ENCODE results near the gene SMYD4. TPM values are rescaled to one million over a fixed set of nuclear protein-coding genes. Genes with fewer than 3 reads are reported as not detected.

Gene SMYD4
- total and polyA plus RNA-seq, 2 donors from 2014 or later: 3.4 to 12.2 TPM

DNA sequence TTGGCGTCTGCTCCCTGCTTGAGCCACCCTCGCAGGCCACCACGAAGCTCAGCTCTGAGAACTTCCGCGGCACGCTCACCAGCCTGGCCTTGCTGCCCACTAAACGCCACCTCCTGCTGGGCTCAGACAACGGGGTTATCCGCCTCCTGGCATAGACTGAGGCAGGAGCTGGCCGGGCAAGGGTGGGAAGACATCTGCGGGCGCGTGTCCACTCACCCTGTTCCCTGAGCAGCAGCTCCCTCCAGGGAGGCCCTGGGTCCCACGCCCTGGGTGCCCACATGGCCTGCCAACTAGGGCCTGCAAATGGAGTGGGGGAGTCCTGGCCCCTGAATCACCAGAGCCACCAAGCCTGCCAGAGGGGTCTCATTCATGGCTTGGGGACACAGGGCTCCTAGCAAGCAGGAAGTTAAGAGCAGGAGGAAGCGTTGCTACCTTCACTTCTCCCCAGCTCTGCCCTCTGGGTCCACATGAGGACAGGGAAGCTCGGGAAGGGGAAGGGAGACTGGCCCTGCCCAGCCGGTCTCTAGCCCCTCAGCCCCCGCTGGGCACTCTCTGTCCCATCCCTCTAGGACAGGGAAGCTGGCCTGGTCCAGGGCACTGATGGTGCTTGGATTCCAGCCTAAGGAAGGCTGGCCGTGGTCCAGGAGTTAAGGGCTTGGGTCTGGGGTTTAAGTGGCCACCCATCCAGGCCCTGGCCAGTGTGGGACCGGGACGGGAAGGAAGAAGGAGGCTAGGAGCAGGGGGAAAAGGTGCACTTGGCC is 92.0 kb downstream of the SMYD4 start:
- peak overlapping the region; percentile 76 to 83 for H3K27ac ChIP-seq (ENCODE audit: low read depth in 2 of 2, low read length in 2 of 2)
- intact Hi-C loops (cut with DNase I): no loop called here
- DNase-seq (no peak), FAIRE-seq (no peak)
- H3K4me3 ChIP-seq (ENCODE audit: low read length in 3 of 3): peak overlapping the region in 1 of 3 donors; percentile 35
- H3K9ac ChIP-seq (ENCODE audit: low read length in 3 of 3): peak overlapping the region in 1 of 3 donors; percentile 48
- H3K4me1 ChIP-seq (ENCODE audit: control insufficient read depth in 2 of 3, insufficient read depth in 2 of 3, low read depth in 1 of 3, low read length in 3 of 3): peaks cover 3 to 26% (median 10%) of the 10 kb centered on the region in 3 donors
- H3K9me3 ChIP-seq (ENCODE audit: control insufficient read depth in 2 of 3, insufficient read depth in 1 of 3, low read length in 3 of 3): no peaks in the 10 kb centered on the region
- H3K36me3 ChIP-seq (ENCODE audit: control insufficient read depth in 2 of 3, insufficient read depth in 3 of 3, low read length in 3 of 3): peaks cover 0 to 3% (median 3%) of the 10 kb centered on the region in 3 donors
- H3K27me3 ChIP-seq (ENCODE audit: control insufficient read depth, insufficient read depth, low read length): no peaks in the 10 kb centered on the region
- TF ChIP-seq, protein P1, sequence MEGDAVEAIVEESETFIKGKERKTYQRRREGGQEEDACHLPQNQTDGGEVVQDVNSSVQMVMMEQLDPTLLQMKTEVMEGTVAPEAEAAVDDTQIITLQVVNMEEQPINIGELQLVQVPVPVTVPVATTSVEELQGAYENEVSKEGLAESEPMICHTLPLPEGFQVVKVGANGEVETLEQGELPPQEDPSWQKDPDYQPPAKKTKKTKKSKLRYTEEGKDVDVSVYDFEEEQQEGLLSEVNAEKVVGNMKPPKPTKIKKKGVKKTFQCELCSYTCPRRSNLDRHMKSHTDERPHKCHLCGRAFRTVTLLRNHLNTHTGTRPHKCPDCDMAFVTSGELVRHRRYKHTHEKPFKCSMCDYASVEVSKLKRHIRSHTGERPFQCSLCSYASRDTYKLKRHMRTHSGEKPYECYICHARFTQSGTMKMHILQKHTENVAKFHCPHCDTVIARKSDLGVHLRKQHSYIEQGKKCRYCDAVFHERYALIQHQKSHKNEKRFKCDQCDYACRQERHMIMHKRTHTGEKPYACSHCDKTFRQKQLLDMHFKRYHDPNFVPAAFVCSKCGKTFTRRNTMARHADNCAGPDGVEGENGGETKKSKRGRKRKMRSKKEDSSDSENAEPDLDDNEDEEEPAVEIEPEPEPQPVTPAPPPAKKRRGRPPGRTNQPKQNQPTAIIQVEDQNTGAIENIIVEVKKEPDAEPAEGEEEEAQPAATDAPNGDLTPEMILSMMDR (IDR thresholded peaks at IDR 0.05; ENCODE audit: borderline replicate concordance, extremely low read depth, insufficient read depth): no peak

DNA sequence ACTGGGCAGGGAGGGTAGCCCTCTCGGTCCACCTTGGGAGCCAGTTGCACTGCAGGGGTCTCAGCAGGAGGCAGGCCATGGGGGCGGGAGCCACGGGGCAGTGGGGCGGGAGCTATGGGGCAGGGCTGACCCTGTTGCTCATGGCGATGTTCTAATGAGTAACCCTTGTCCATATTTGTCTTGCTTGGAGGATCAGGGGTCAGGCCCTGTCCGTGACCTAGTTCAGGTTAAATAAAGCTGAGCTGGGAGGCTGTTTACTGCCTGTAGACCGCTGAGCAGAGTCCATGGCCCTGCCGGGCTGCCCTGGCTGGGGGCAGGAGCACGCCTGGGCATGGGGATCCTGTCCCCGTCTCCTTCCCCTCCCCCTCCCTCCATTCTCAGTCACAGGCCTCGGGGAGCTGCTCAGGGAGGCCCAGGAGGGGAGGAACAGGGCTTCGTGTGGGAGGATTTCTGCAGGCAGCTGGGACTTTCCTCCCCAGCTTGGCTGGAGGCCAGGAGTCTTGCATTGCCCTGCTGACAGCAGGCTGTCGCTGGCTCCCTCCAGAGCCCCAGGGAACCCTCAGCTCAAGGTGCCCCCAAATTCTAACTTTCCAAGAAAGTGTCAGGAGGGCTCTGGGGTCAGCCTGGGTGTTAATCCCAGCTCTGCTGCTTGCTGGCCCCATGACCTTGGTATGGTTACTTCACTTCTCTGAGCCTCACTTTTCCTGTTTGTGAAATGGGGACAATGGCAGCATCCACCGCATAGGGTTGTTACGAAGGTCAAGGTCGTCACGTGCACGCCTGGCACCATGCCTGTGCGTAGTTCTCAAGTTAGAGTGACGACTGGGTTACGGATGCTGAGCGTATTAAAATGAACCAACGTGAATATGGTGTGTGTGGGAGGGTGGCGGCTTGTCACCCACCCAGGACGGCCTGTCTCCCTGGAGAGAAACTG is 93.1 kb downstream of the SMYD4 start:
- no peaks in the 10 kb centered on the region for H3K9me3 ChIP-seq (ENCODE audit: control insufficient read depth in 2 of 3, insufficient read depth in 1 of 3, low read length in 3 of 3)
- H3K27ac ChIP-seq (ENCODE audit: low read depth in 2 of 2, low read length in 2 of 2): peak overlapping the region; percentile 76 to 83
- H3K9ac ChIP-seq (ENCODE audit: low read length in 3 of 3): peak overlapping the region in 1 of 3 donors; percentile 48
- FAIRE-seq: no peak
- peak overlapping the region in 1 of 3 donors; percentile 35 for H3K4me3 ChIP-seq (ENCODE audit: low read length in 3 of 3)
- no peaks in the 10 kb centered on the region for H3K27me3 ChIP-seq (ENCODE audit: control insufficient read depth, insufficient read depth, low read length)
- TF ChIP-seq, protein P1 (IDR thresholded peaks at IDR 0.05; ENCODE audit: borderline replicate concordance, extremely low read depth, insufficient read depth): no peak
- DNase-seq: peak; percentile 56 to 92 (median 78)
- H3K36me3 ChIP-seq (ENCODE audit: control insufficient read depth in 2 of 3, insufficient read depth in 3 of 3, low read length in 3 of 3): peaks cover 0 to 3% (median 3%) of the 10 kb centered on the region in 3 donors
- intact Hi-C loops (cut with DNase I): no loop called here
- H3K4me1 ChIP-seq (ENCODE audit: control insufficient read depth in 2 of 3, insufficient read depth in 2 of 3, low read depth in 1 of 3, low read length in 3 of 3): peaks cover 3 to 26% (median 6%) of the 10 kb centered on the region in 3 donors

DNA sequence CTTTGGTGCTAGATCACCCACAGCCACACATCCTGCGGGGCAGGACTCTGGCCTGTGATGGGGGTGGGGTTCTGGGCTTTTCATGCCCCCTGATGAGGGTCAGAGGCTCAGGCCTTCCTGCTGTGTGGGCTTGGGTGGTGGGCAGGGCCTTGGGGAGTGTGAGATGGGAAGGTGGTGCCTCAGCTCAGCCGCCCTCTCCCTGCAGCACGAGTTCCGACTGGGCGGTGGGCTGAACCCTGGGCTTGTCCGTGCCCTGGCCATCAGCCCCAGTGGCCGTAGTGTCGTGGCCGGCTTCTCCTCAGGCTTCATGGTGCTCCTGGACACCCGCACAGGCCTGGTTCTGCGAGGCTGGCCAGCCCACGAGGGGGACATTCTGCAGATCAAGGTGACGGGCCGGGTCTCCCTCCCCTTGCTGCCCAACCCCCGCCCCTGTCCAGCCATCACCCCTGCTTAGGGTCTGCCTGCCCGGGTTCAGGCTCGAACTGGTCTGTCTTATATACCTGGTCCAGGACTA is 93.8 kb downstream of the SMYD4 start:
- Histone ChIP-seq H3K9me3 (ENCODE audit: control insufficient read depth in 2 of 3, insufficient read depth in 1 of 3, low read length in 3 of 3) (no peaks in the 10 kb centered on the region), H3K36me3 (ENCODE audit: control insufficient read depth in 2 of 3, insufficient read depth in 3 of 3, low read length in 3 of 3) (peaks cover 0 to 3% (median 3%) of the 10 kb centered on the region in 3 donors), H3K27me3 (ENCODE audit: control insufficient read depth, insufficient read depth, low read length) (no peaks in the 10 kb centered on the region), H3K9ac (ENCODE audit: low read length in 3 of 3) (no peak overlapping the region), H3K27ac (ENCODE audit: low read depth in 2 of 2, low read length in 2 of 2) (peak overlapping the region; percentile 76 to 83), H3K4me3 (ENCODE audit: low read length in 3 of 3) (no peak overlapping the region), H3K4me1 (ENCODE audit: control insufficient read depth in 2 of 3, insufficient read depth in 2 of 3, low read depth in 1 of 3, low read length in 3 of 3) (peaks cover 3 to 29% (median 6%) of the 10 kb centered on the region in 3 donors)
- intact Hi-C loops (cut with DNase I): no loop called here
- FAIRE-seq (no peak), DNase-seq (no peak)
- TF ChIP-seq, protein P1 (IDR thresholded peaks at IDR 0.05; ENCODE audit: borderline replicate concordance, extremely low read depth, insufficient read depth): no peak

All from kidney (tissue), 14 donors.